ENCODE measurements around the gene CCDC15. TPM values are rescaled to one million over a fixed set of nuclear protein-coding genes. Genes with fewer than 3 reads are reported as not detected.
"Not testable (repeated sequence)": the region's sequence is repeated elsewhere in the genome, so short reads cannot be mapped to it uniquely, and the experiment has no call there.

Gene CCDC15
- polyA plus RNA-seq, 1 donor: 2.7 TPM

DNA sequence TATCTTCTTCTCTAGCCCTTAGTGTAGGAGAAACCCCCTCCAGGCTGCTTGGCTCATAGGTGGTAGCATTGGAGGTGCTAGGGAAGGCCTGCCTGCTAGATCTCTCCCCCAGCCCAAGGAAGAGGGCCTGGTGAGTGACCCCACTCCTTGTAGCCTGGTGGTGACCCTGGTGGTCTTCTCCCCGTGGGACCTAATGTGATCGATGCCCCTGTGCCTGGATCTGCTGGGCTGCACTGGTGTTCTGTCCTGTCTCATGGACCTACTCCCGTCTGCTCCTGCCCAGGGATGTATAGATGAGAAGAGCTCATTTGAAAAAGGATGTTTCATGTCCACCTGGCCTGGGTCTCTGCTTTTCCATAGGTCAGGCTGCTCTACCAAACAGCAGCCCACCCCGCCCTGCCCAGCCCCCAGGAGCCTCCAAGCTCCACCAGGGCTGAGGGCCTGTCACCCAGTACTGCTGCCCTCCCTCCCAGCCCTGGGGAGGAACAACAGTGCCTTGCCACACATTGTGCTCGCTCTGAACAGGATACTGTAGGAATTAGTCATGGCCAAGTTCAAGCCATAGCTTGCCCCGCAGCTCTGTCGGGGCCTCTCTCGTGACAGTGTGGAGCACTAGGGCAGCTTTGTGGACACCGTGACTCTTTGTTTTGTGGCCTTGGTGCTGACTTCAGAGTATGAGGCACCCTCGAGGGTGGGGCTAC is 128.8 kb downstream of the CCDC15 start:
- DNase-seq: no peak

DNA sequence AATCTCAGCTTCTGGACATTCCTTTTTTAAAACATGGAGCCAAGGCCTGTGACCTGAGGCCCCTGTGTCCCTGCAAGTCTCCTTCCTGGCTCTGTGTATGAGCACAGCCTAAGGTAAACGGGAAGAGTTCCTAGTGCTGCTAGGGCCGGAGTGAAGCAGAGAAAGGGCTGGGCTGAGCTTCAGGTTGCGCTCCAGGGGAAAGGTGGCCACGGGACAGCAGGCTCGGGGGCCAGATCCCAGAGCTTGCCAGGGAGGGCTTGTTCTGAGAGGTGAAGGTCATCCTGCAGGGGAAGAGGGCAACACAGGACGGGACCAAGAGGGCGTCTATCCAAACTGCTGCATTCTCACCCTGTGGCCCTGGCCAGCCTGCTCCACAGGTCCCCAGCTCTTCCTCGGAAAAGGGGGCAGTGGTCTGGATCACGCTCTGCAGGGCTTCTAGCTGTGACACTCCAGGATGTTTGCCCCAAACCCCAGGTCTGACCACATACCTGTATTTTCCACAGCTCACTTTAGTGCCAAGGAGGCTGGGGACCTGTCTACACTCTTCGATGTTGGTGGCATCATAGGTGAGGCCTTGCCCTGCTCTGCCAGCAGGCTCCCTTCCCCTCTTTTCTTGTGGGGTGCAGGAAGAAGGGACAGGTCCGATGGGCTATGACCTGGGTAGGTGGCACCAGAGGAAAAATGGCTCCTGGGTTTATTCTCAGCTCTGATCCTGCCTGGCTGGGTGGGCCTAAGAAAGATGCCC is 129.5 kb downstream of the CCDC15 start:
- DNase-seq: no peak

DNA sequence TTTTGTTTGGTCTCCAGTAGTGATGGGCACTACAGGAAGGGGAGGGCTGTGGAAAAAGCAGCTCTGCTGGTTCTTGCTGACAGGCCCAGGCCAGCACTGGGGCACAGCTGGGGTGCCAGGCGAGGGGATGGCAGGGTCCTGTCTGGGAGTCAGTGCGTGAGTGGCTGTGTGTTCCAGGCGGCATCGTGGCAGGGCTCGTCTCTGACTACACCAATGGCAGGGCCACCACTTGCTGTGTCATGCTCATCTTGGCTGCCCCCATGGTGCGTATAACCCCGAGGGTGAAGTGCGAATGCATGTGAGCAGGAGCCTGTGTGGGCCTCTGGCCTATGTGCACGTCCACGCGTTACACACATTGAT is 130.0 kb downstream of the CCDC15 start:
- DNase-seq: no peak

DNA sequence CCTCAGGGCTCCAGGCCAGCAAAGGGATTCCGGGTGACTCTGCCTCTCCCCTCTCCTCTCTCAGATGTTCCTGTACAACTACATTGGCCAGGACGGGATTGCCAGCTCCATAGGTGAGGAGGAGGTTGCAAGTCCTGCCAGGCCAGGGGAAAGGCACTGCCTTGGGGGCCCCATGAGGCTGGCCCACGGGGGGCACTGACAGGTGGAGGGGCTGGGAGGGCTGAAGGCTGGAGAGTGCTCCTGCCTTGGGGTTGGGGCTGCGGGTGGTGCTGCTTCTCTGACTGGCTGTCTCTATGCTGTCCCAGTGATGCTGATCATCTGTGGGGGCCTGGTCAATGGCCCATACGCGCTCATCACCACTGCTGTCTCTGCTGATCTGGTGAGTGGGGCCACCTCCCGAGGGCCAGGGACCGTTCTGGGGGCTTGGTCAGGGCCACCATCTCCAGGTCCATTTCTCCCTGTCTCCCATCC is 130.8 kb downstream of the CCDC15 start:
- no peak for DNase-seq

DNA sequence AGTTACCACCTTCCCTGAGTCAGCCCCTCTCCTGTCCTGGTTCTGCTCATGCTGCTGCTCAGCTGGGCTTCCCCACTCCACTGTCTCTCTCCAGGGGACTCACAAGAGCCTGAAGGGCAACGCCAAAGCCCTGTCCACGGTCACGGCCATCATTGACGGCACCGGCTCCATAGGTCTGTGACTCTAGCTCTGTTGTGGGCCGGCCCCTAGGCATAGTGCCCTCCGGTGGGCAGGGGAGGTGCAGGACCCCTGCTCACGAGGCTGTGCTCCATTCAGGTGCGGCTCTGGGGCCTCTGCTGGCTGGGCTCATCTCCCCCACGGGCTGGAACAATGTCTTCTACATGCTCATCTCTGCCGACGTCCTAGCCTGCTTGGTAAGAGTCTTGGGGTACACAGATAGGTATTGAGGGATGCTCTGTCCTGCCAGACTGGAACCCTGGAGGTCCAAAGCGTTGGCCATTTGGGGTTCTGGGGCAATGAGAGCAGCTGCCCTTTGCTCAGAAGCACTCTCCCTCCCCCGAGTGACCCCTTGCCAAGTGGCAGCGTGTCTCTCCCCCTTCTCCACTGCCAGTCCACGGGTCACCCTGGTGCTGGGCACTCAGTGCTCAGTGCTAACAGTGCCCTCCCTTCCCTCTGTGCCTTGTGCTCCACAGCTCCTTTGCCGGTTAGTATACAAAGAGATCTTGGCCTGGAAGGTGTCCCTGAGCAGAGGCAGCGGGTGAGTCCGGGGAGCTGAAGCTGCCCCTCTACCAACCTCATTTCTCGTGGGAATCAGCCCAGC is 131.5 kb downstream of the CCDC15 start:
- no peak for DNase-seq

DNA sequence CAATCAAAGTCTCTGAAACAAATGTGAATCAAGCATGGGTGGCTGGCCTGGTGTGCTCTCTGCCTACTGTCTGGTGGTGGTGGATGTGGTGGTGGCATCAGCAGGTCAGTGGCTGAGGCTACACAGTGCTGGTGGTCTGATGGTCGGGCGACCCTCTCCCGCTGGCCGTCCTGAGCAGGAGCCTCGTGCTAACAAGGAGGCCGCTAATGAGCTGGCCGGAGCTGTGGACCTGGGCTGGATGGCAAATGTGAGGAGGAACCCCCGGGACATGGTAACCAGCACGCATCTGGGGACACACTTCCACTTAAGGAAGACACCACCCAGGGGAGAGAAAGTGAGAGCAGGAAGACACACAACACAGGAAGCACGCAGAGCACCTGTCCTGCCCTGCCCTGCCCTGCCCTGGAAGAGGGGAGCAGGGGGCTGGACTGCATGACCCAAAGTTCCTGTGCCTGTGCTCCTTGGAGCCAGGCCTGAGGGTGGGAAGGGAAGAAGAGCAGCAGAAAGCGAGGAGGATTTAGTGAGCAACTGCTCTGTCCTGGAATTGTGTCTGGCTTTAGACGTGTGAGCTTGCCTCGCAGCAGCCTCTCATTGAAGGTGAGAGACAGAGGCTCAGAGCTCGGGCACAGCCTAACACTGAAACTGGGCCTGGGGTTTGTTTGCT is 132.8 kb downstream of the CCDC15 start:
- no peak for DNase-seq

DNA sequence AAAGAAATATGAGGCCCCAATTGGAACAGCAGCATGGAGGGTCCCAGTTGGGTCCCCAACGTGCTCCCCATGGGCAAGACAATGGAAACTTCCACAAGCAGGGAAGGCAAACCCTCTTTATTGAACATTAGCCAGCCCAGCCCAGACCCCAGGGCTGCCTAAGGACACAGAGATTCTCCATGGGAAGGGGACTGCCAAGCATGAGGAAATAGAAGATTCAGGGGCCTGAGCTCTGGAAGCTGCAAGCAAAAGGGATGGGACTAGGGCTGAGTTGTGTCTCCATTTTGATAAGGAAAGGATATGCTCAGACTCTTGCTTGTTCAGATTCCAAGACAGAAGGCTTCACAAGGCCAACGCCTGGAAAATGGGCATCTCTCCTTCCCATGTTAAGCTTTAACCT is 134.1 kb downstream of the CCDC15 start:
- DNase-seq: no peak

DNA sequence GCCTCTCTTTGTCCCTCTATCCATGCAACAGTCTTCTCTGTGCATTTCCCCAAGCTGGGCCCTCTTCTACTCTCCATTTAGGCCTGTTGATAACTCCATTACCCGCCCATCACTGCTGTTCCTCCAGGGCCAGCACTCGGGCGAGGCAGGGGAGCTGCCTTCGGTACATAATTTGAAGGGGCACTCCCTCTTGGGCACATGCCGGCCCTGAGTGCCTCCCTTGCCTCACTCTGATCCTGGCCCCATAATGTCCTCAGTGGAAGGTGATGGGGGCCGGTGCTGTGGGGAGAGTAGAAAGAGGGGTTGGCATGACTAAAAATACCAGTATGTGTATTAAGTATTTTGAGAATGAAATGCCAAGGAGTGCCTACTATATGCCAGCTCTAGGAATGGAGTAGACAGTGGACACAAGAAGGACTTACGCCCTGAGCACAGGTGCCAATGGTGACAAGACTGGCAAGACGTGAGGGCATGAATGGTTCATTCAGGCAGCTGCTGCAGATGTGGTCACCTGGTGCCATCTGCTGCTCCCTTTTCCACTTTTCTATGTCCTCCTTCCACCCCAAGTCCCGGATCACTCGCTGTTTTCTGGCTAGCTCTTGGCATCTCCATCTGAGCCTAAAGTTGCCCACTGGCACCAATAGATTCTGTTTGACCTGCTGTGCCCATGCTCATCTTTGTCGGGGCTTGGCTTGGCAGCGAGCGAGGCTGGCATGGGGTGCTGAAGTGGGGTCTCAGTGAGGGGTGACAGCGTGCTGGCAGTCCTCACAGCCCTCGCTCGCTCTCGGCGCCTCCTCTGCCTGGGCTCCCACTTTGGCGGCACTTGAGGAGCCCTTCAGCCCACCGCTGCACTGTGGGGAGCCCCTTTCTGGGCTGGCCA is 134.8 kb downstream of the CCDC15 start:
- DNase-seq: no peak

DNA sequence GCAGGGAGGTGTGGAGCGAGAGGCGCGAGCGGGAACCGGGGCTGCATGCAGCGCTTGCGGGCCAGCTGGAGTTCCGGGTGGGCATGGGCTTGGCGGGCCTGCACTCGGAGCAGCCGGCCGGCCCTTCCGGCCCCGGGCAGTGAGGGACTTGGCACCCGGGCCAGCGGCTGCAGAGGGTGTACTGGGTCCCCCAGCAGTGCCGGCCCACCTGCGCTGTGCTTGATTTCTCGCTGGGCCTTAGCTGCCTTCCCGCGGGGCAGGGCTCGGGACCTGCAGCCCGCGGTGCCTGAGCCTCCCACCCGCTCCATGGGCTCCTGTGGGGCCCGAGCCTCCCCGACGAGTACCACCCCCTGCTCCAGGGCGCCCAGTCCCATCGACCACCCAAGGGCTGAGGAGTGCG is 135.5 kb downstream of the CCDC15 start:
- DNase-seq: not testable (repeated sequence)

DNA sequence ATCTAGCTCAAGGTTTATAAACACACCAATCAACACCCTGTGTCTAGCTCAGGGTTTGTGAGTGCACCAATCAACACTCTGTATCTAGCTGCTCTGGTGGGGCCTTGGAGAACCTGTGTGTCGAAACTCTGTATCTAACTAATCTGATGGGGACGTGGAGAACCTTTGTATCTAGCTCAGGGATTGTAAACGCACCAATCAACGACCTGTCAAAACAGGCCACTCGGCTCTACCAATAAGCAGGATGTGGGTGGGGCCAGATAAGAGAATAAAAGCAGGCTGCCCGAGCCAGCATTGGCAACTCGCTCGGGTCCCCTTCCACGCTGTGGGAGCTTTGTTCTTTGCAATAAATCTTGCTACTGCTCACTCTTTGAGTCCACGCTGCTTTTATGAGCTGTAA is 136.1 kb downstream of the CCDC15 start:
- not testable (repeated sequence) for DNase-seq

DNA sequence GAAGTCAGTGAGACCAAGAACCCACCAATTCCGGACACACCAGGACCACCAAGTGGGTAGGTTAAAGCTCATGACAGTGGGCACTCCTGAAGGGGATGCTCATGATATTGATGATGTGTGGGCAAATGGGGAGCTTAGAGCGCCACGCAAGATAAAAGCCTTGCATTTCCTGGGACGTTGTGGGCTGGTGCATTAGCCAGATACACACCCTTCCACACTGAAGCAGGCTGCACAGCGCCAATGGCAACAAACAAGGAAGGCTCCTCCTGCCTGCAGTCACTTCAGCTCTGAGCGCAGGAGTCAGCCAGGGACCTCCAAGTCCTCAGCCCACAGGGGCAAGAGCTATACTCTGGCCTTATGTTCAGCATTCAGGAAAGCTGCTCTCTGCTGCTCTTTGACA is 136.8 kb downstream of the CCDC15 start:
- DNase-seq: no peak

Other genes with a start within 250 kb of the CCDC15 start
- 5.3 TPM for gene NRGN, start 214.3 kb upstream of the CCDC15 start, polyA plus RNA-seq (ENCODE audit: insufficient read length)
- gene VSIG2, start 201.9 kb upstream of the CCDC15 start, polyA plus RNA-seq (ENCODE audit: insufficient read length): 1.0 TPM
- 65.1 TPM for gene ESAM, start 191.9 kb upstream of the CCDC15 start, polyA plus RNA-seq (ENCODE audit: insufficient read length)
- gene MSANTD2, start 153.8 kb upstream of the CCDC15 start, polyA plus RNA-seq (ENCODE audit: insufficient read length): 15.9 TPM
- 31.8 TPM for gene ROBO3, start 88.8 kb upstream of the CCDC15 start, polyA plus RNA-seq (ENCODE audit: insufficient read length)
- gene ROBO4, start 56.3 kb upstream of the CCDC15 start, polyA plus RNA-seq (ENCODE audit: insufficient read length): 43.3 TPM
- gene HEPN1, start 35.0 kb upstream of the CCDC15 start, polyA plus RNA-seq (ENCODE audit: insufficient read length): 0.26 TPM
- gene HEPACAM, start 18.2 kb upstream of the CCDC15 start, polyA plus RNA-seq (ENCODE audit: insufficient read length): 0.22 TPM
- gene SLC37A2, start 109.1 kb downstream of the CCDC15 start, polyA plus RNA-seq (ENCODE audit: insufficient read length): 5.3 TPM
- gene TMEM218, start 157.4 kb downstream of the CCDC15 start, polyA plus RNA-seq (ENCODE audit: insufficient read length): 23.3 TPM
- gene PKNOX2, start 210.5 kb downstream of the CCDC15 start, polyA plus RNA-seq (ENCODE audit: insufficient read length): 31.3 TPM